DMS153 treated with DMSO at 0.1 percent for 48 hours (cell line): ENCODE measurements around the gene TOP2B.

Experiments
- DNase-seq: peaks from one replicate; lab custom pipeline; 2025; ENCODE audit not compliant: unreplicated experiment; lab: John Stamatoyannopoulos, UW

Gene TOP2B

GRCh38 chr3:25621087-25621486, 43.6 kb downstream of the TOP2B start:
- DNase-seq: no peak

- DNase-seq: no peak
These were observed 44.2 kb downstream of the TOP2B start for GRCh38 chr3:25620493-25620892.

GRCh38 chr3:25619382-25619781, 45.3 kb downstream of the TOP2B start:
- DNase-seq: no peak

- no peak for DNase-seq
These were observed 46.7 kb downstream of the TOP2B start for GRCh38 chr3:25618028-25618427.

GRCh38 chr3:25611193-25611592, 53.5 kb downstream of the TOP2B start:
- no peak for DNase-seq

- DNase-seq: no peak
These were observed 53.9 kb downstream of the TOP2B start for GRCh38 chr3:25610779-25611178.

GRCh38 chr3:25610167-25610566, 54.5 kb downstream of the TOP2B start:
- no peak for DNase-seq

- no peak for DNase-seq
These were observed 60.5 kb downstream of the TOP2B start for GRCh38 chr3:25604107-25604805.

- DNase-seq: no peak
These were observed 61.0 kb downstream of the TOP2B start for GRCh38 chr3:25603703-25604102.

- DNase-seq: no peak
These were observed 67.1 kb downstream of the TOP2B start for GRCh38 chr3:25597535-25598101.

- no peak for DNase-seq
These were observed 70.7 kb downstream of the TOP2B start for GRCh38 chr3:25594007-25594502.

GRCh38 chr3:25593001-25593400, 71.7 kb downstream of the TOP2B start:
- no peak for DNase-seq

- DNase-seq: no peak
These were observed 72.2 kb downstream of the TOP2B start for GRCh38 chr3:25592510-25592968.

- no peak for DNase-seq
These were observed 74.9 kb downstream of the TOP2B start for GRCh38 chr3:25589783-25590258.

- no peak for DNase-seq
These were observed 75.5 kb downstream of the TOP2B start for GRCh38 chr3:25589104-25589782.

- DNase-seq: no peak
These were observed 76.1 kb downstream of the TOP2B start for GRCh38 chr3:25588441-25589103.

GRCh38 chr3:25587975-25588374, 76.7 kb downstream of the TOP2B start:
- no peak for DNase-seq

GRCh38 chr3:25587526-25587925, 77.2 kb downstream of the TOP2B start:
- DNase-seq: no peak

GRCh38 chr3:25587094-25587493, 77.6 kb downstream of the TOP2B start:
- DNase-seq: no peak

- no peak for DNase-seq
These were observed 78.2 kb downstream of the TOP2B start for GRCh38 chr3:25586553-25586952.

GRCh38 chr3:25586167-25586505, 78.6 kb downstream of the TOP2B start:
- no peak for DNase-seq
